Cardiac muscle cell (in vitro differentiated cells and primary cell): Measurements from ENCODE around the gene ALOX15. TPM values are rescaled to one million over a fixed set of nuclear protein-coding genes. Genes with fewer than 3 reads are reported as not detected.
"Not testable (repeated sequence)": the region's sequence is repeated elsewhere in the genome, so short reads cannot be mapped to it uniquely, and the experiment has no call there.

ENCODE experiments used
- DNase-seq, 2 donors: peaks; one replicate each; pipeline versions ENCODE4 v3.0.0 to v3.0.0-alpha.2; 2010 to 2017; ENCODE audit warnings: low read depth in 1 of 2, low spot score in 1 of 2
- H3K27ac ChIP-seq: fragments of 200-600 bp; sonication (generic); 2 replicates; pipeline ENCODE4 v1.5.1; 2016
- H3K27me3 ChIP-seq: fragments of 200-600 bp; sonication (generic); 2 replicates; pipeline ENCODE4 v1.6.0; 2016; ENCODE audit warnings: control low read depth
- H3K36me3 ChIP-seq: fragments of 200-600 bp; sonication (generic); 2 replicates; pipeline ENCODE4 v1.5.1; 2016; ENCODE audit warnings: control low read depth
- H3K4me1 ChIP-seq: fragments of 200-600 bp; sonication (generic); 2 replicates; pipeline ENCODE4 v1.8.1; 2017; ENCODE audit warnings: low read depth, mild to moderate bottlenecking, mixed run types
- H3K4me3 ChIP-seq: fragments of 200-600 bp; sonication (generic); 2 replicates; pipeline ENCODE4 v1.5.1; 2016; ENCODE audit warnings: mild to moderate bottlenecking
- H3K9me3 ChIP-seq: fragments of 200-600 bp; sonication (generic); 2 replicates; pipeline ENCODE4 v1.5.1; 2017; ENCODE audit warnings: low read depth, mild to moderate bottlenecking, control low read depth
- polyA plus RNA-seq: library from polyadenylated mRNA; unstranded; fragments of >200 nt; fragmentation: Nextera tagmentation; extraction: Ambion mirVana; gene quantifications from 2 replicates; pipeline ENCODE4 v1.2.1, GENCODE V29; 2016
- total RNA-seq: library from RNA; depleted of rRNA; stranded (reverse); fragments of >200 nt; gene quantifications from 2 replicates; pipeline ENCODE4 v1.2.3, GENCODE V29; 2016
- TF ChIP-seq, protein P1 (sequence below): IDR thresholded peaks from 2 replicates; pipeline ENCODE4 v1.5.1; 2012; ENCODE audit warnings: low read depth, mild to moderate bottlenecking, low read length

Gene ALOX15
- total and polyA plus RNA-seq, 2 experiments from 2014 or later: 0.71 to 1.5 TPM

DNA sequence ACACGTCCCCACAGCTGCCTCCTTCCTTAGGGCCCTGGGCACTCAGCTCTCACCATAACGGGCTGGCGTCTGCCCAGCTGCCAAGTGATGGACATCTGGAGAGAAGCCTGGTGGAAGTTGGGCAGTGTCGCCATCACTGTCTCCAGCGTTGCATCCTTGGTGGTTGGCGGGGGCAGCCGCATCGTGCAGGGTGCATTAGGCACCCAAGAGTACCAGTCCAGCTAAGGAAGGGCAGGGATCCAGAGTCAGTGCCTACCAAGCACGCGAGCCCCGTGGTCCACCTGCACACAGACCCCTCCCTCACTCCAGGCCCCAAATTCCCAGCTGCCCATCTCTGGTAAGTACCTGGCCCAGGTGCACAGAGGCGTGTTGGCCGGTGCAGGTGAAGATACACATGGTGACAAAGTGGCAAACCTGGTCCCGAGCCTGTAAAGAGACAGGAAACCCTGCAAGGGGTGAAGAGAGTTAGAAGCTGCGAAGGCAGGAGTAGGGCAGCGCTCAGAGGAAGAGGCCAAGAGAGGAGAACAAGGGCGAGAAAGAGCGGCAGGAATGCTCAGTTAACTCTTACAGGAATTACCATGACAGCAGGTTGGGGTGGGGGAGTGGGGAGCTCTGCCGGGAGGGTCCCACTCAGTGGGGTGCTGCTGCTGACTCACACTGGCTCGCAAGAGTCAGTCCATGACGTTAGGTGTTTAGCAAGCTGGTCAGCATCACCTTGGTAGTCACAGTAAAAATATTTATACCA lies 9.5 kb downstream of the ALOX15 start:
- no peaks in the 10 kb centered on the region for H3K9me3 ChIP-seq
- H3K4me3 ChIP-seq: no peak overlapping the region
- peak overlapping the region; percentile 50 for H3K27ac ChIP-seq
- H3K4me1 ChIP-seq: peaks cover 9% of the 10 kb centered on the region
- DNase-seq: no peak
- H3K36me3 ChIP-seq: no peaks in the 10 kb centered on the region
- peaks cover 26% of the 10 kb centered on the region for H3K27me3 ChIP-seq
- TF ChIP-seq, protein P1, sequence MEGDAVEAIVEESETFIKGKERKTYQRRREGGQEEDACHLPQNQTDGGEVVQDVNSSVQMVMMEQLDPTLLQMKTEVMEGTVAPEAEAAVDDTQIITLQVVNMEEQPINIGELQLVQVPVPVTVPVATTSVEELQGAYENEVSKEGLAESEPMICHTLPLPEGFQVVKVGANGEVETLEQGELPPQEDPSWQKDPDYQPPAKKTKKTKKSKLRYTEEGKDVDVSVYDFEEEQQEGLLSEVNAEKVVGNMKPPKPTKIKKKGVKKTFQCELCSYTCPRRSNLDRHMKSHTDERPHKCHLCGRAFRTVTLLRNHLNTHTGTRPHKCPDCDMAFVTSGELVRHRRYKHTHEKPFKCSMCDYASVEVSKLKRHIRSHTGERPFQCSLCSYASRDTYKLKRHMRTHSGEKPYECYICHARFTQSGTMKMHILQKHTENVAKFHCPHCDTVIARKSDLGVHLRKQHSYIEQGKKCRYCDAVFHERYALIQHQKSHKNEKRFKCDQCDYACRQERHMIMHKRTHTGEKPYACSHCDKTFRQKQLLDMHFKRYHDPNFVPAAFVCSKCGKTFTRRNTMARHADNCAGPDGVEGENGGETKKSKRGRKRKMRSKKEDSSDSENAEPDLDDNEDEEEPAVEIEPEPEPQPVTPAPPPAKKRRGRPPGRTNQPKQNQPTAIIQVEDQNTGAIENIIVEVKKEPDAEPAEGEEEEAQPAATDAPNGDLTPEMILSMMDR: no peak

DNA sequence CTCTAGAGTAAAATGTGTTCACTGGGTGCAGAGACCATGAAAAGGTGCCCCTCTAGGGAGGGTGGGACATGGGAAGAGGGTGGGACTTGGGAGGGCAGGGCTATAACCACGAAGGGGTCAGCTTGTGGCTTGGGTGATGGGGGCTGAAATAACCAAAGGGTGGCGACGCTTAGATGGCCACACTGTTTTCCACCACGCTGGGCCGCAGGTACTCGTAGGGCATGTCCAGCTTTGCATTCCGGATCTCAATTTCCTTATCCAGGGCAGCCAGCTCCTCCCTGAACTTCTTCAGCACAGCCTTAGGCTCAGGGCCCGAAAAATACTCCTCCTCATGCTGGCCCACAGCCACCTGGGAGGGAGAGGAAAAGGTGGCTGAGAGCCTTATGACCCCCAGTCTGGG lies 10.0 kb downstream of the ALOX15 start:
- H3K4me1 ChIP-seq: peaks cover 9% of the 10 kb centered on the region
- no peaks in the 10 kb centered on the region for H3K36me3 ChIP-seq
- H3K27me3 ChIP-seq: peaks cover 20% of the 10 kb centered on the region
- TF ChIP-seq, protein P1: no peak
- DNase-seq: no peak
- H3K4me3 ChIP-seq: no peak overlapping the region
- H3K27ac ChIP-seq: no peak overlapping the region
- no peaks in the 10 kb centered on the region for H3K9me3 ChIP-seq

- no peak overlapping the region for H3K27ac ChIP-seq
- H3K27me3 ChIP-seq: no peaks in the 10 kb centered on the region
- H3K36me3 ChIP-seq: no peaks in the 10 kb centered on the region
- TF ChIP-seq, protein P1: no peak
- peaks cover 9% of the 10 kb centered on the region for H3K4me1 ChIP-seq
- no peak for DNase-seq
- no peak overlapping the region for H3K4me3 ChIP-seq
- H3K9me3 ChIP-seq: no peaks in the 10 kb centered on the region
Observed at GRCh38 chr17:4626734-4627256, 14.7 kb downstream of the ALOX15 start.

DNA sequence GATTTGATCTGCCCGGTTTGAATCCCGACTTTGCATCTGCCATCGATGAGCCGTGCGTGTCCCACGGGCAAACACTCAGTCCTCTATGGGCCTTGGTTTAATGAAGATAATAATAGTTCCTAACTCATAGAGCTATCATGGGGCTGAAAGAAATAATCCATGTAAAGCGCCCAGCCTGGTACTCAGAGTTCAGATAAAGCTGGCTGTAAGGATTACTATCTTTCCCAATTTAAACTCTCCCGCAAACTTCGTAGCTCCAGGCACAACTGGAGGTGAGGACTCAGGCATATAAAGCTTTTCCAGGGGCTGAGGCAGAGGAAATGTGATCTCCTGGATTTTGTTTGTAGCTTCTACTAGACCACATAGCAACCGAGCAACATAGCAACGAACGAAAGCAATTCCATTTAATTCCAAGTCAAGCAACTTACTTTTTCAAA lies 16.3 kb downstream of the ALOX15 start:
- Histone ChIP-seq H3K36me3 (no peaks in the 10 kb centered on the region), H3K27ac (peak overlapping the region; percentile 37), H3K9me3 (no peaks in the 10 kb centered on the region), H3K4me1 (peaks cover 9% of the 10 kb centered on the region), H3K27me3 (no peaks in the 10 kb centered on the region), H3K4me3 (no peak overlapping the region)
- DNase-seq: peak in 1 of 2 donors; percentile 29
- TF ChIP-seq, protein P1: no peak

GRCh38 chr17:4624451-4624911 lies 17.0 kb downstream of the ALOX15 start:
- not testable (repeated sequence) for H3K9me3 ChIP-seq, H3K4me3 ChIP-seq, H3K36me3 ChIP-seq, H3K27me3 ChIP-seq, H3K27ac ChIP-seq, H3K4me1 ChIP-seq
- peak in 1 of 2 donors; percentile 27 for DNase-seq

GRCh38 chr17:4623249-4623648 lies 18.2 kb downstream of the ALOX15 start:
- no peaks in the 10 kb centered on the region for H3K27me3 ChIP-seq
- H3K27ac ChIP-seq: no peak overlapping the region
- H3K9me3 ChIP-seq: no peaks in the 10 kb centered on the region
- TF ChIP-seq, protein P1: no peak
- peak in 1 of 2 donors; percentile 73 for DNase-seq
- no peak overlapping the region for H3K4me3 ChIP-seq
- no peaks in the 10 kb centered on the region for H3K36me3 ChIP-seq
- peaks cover 9% of the 10 kb centered on the region for H3K4me1 ChIP-seq
